GM18511 (cell line): ENCODE data around the gene ESM1.
"Not testable (repeated sequence)": the region's sequence is repeated elsewhere in the genome, so short reads cannot be mapped to it uniquely, and the experiment has no call there.

Experiments
- ATAC-seq: cut with Tn5 transposase; IDR thresholded peaks from one replicate; pipeline ENCODE4 v1.9.1; 2021; ENCODE audit warnings: mild to moderate bottlenecking, moderate library complexity; ENCODE audit not compliant: unreplicated experiment

The ESM1 gene, protein sequence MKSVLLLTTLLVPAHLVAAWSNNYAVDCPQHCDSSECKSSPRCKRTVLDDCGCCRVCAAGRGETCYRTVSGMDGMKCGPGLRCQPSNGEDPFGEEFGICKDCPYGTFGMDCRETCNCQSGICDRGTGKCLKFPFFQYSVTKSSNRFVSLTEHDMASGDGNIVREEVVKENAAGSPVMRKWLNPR

GRCh38 chr5:54985301-54986268 is at the start of gene ESM1:
Gene ESM1, minus strand, starts transcription at chr5:54985593. Its CDS starts 76 bp downstream, at chr5:54985517.
- no peak for ATAC-seq

GRCh38 chr5:55033568-55033967 is 48.2 kb upstream of the ESM1 start:
- no peak for ATAC-seq

DNA sequence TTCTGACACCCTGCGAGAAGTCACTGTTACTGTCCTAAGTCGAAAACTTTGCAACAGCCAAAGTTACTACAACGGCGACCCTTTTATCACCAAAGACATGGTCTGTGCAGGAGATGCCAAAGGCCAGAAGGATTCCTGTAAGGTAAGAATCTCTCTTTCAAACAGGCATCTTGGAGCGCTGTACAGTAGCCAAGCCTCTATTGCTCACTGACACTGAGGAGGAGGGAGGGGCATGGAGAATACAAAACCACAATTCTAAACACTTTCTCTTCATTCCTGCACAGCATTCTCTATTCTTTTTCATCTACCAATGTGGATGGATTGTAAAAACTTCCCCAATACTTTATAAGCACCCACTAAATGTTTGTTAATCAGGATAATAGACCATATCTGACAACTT is 46.1 kb upstream of the ESM1 start:
- ATAC-seq, result no peak

GRCh38 chr5:55030676-55031369 is 45.4 kb upstream of the ESM1 start:
- ATAC-seq, result no peak

DNA sequence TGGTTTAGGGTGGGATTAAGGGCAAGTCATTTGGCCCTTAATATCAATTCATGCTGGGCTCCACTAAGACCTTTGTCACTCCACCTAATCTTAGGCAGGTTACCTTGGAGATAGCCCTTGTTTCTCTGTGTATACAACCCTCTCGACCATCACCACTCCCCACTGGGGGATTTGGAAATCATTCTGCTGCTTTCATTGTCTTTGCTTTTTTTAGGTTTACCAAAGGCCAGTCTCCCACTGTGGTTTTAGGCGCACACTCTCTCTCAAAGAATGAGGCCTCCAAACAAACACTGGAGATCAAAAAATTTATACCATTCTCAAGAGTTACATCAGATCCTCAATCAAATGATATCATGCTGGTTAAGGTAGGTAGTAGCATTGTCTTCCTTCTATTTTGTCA is 44.8 kb upstream of the ESM1 start:
- ATAC-seq, result no peak

- no peak for ATAC-seq
Measured at GRCh38 chr5:55027595-55027994, 42.2 kb upstream of the ESM1 start.

GRCh38 chr5:55022450-55022849 is 37.1 kb upstream of the ESM1 start:
- ATAC-seq, result no peak

- ATAC-seq, result no peak
Measured at GRCh38 chr5:55021821-55022220, 36.4 kb upstream of the ESM1 start.

GRCh38 chr5:55021410-55021809 is 36.0 kb upstream of the ESM1 start:
- ATAC-seq, result no peak

GRCh38 chr5:55010149-55010548 is 24.8 kb upstream of the ESM1 start:
- ATAC-seq, result not testable (repeated sequence)

DNA sequence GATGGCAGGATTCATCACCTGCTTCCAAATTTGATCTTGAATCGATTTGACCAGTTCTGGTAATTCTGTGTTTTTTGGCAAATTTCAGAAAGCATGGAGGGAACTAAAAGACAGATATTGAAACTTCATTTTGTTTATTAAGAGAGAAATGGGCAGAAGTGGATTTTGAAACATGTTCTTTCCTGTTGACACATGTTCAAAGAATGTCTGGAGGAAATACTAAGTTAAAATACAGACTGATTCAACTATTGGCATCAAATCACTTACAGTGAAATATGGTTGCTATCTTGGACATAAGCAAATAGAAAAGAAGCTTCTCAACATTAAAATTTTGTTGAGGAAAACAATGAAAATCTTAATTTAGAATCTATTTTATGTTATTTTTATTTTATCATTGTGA is 19.3 kb upstream of the ESM1 start:
- ATAC-seq, result no peak

GRCh38 chr5:55003432-55004065 is 18.2 kb upstream of the ESM1 start:
- no peak for ATAC-seq

- not testable (repeated sequence) for ATAC-seq
Measured at GRCh38 chr5:55002166-55002565, 16.8 kb upstream of the ESM1 start.

DNA sequence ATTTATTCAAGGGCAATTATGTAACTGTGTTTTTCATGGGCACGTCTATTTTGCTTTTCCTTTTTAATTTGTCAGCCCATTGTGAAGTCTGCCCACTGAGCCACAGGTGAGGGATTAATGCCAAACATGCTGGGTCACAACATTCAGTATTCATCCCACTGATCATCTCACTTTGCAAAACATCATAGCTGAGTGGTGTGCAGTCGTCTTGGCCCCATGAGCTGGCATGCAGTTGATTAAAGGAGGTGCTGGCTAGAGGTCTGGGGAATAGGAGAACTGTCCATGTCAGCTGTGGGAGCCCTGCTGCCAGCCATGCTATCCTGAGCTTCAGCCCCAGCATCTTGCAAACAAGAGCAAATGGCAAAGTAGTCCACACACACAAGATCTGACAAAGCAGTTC is 11.7 kb upstream of the ESM1 start:
- ATAC-seq, result no peak

DNA sequence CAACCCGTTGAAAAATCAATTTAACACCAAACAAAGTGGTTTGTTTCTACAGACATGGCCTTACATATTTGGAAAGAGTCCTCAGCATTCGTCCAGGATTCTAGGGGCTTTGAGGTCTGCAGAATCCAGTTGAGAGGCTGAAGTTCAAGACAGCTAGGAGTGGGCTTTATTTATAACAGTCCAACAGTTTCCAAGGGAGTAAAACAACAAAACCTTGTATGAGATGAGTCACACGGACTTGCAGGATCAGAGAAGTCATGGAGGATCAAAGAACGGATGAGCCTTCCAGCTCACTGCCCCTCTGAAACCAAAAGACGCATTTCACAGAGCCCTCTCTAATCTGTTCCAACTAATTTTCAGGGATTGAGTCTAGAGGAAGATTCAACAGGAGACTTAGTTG is 11.1 kb upstream of the ESM1 start:
- no peak for ATAC-seq

GRCh38 chr5:54995168-54995567 is 9.8 kb upstream of the ESM1 start:
- ATAC-seq, result no peak

- no peak for ATAC-seq
Measured at GRCh38 chr5:54994628-54995027, 9.2 kb upstream of the ESM1 start.

GRCh38 chr5:54993318-54993717 is 7.9 kb upstream of the ESM1 start:
- no peak for ATAC-seq

- no peak for ATAC-seq
Measured at GRCh38 chr5:54991416-54991815, 6.0 kb upstream of the ESM1 start.

DNA sequence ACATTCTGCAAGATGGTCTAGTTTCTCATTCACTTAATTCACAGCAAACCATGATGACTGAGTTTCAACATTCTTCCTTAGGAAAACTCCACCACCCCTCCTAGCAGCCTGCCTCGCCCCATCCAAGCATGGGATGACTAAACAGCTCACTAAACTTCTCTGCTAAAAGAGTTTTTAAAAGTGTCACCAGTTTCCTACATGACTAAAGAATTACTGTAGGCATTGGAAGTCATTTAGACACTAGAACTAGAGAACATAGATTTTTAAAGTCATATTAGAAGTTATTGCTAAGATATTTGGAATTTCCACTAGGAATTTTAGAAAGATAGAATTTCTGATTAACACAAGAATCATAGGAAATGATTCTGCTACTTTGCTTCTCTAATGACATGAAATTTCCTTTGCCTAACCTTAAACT is 5.5 kb upstream of the ESM1 start:
- no peak for ATAC-seq

DNA sequence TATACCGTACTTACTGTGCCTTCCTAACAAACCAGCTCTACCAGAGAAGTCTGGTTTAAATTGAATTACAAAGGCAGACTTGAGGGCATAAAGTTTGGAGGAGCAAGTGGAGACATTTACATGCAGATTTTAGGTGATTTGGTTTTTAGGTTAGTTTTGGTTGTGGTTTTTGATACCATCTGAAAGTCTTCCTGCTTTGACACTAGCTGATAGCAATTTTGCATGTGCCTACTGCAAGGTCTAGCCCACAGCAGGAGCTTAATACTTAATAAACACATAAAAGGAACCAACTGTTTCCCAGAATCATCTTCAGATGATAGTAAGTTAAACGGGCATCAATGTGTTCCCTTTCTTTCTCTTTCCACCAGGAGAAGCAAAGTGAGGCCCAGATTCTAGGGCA is 3.4 kb upstream of the ESM1 start:
- no peak for ATAC-seq
